Measurements from ENCODE around the gene SLC6A16.

DNA sequence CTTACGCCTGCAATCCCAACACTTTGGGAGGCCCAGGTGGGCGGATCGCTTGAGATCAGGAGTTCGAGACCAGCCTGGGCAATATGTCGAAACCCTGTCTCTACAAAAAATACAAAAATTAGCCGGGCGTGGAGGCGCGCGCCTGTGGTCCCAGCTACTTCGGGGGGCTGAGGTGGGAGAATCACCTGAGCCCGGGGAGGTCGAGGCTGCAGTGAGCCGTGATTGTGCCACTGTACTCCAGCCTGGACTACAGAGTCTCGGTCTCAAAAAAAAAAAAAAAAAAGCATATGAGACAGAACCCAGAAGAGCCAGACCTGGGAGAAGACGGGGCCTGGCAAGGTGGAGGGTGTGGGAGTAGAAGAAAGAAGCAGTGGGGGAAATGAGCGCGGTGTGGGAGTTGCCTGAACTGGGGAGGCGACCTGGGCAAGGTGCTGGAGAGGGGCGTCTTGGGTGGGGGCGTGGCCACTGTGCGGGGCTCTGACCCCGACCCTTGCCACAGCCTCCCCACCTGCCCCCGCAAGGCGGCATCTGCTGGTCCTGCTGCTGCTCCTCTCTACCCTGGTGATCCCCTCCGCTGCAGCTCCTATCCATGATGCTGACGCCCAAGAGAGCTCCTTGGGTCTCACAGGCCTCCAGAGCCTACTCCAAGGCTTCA, 39.2 kb upstream of the SLC6A16 start:
- TF ChIP-seq, protein P1, sequence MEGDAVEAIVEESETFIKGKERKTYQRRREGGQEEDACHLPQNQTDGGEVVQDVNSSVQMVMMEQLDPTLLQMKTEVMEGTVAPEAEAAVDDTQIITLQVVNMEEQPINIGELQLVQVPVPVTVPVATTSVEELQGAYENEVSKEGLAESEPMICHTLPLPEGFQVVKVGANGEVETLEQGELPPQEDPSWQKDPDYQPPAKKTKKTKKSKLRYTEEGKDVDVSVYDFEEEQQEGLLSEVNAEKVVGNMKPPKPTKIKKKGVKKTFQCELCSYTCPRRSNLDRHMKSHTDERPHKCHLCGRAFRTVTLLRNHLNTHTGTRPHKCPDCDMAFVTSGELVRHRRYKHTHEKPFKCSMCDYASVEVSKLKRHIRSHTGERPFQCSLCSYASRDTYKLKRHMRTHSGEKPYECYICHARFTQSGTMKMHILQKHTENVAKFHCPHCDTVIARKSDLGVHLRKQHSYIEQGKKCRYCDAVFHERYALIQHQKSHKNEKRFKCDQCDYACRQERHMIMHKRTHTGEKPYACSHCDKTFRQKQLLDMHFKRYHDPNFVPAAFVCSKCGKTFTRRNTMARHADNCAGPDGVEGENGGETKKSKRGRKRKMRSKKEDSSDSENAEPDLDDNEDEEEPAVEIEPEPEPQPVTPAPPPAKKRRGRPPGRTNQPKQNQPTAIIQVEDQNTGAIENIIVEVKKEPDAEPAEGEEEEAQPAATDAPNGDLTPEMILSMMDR (IDR thresholded peaks at IDR 0.05; ENCODE audit: insufficient read depth, low read length): no peak
- no peak for TF ChIP-seq POLR2AphosphoS5 (IDR thresholded peaks at IDR 0.05; ENCODE audit: low read depth)

All from HL-60 (cell line).